ENCODE data around the gene CIAO1.

CIAO1 gene

GRCh38 chr2:96258166-96259022, 7.6 kb upstream of the CIAO1 start:
- no peak overlapping the region for H3K4me3 ChIP-seq (ENCODE audit: low read length)
- DNase-seq (ENCODE audit: low read depth), result no peak
- no peak for TF ChIP-seq CTCF (IDR thresholded peaks at IDR 0.05; ENCODE audit: insufficient read depth, low read depth, low read length, missing control alignments)

GRCh38 chr2:96259497-96259921, 6.5 kb upstream of the CIAO1 start:
- DNase-seq (ENCODE audit: low read depth), result no peak
- no peak overlapping the region for H3K4me3 ChIP-seq (ENCODE audit: low read length)
- TF ChIP-seq CTCF (IDR thresholded peaks at IDR 0.05; ENCODE audit: insufficient read depth, low read depth, low read length, missing control alignments), result no peak

GRCh38 chr2:96260387-96261260, 5.4 kb upstream of the CIAO1 start:
- DNase-seq (ENCODE audit: low read depth), result peak; percentile 87
- no peak overlapping the region for H3K4me3 ChIP-seq (ENCODE audit: low read length)
- peak; percentile 17 for TF ChIP-seq CTCF (IDR thresholded peaks at IDR 0.05; ENCODE audit: insufficient read depth, low read depth, low read length, missing control alignments)

- H3K4me3 ChIP-seq (ENCODE audit: low read length), result no peak overlapping the region
- DNase-seq (ENCODE audit: low read depth), result no peak
- no peak for TF ChIP-seq CTCF (IDR thresholded peaks at IDR 0.05; ENCODE audit: insufficient read depth, low read depth, low read length, missing control alignments)
Observed at GRCh38 chr2:96261328-96262003, 4.6 kb upstream of the CIAO1 start.

GRCh38 chr2:96262306-96262705, 3.7 kb upstream of the CIAO1 start:
- DNase-seq (ENCODE audit: low read depth), result no peak
- H3K4me3 ChIP-seq (ENCODE audit: low read length), result no peak overlapping the region
- TF ChIP-seq CTCF (IDR thresholded peaks at IDR 0.05; ENCODE audit: insufficient read depth, low read depth, low read length, missing control alignments), result no peak

- H3K4me3 ChIP-seq (ENCODE audit: low read length), result peak overlapping the region; percentile 90
- no peak for TF ChIP-seq CTCF (IDR thresholded peaks at IDR 0.05; ENCODE audit: insufficient read depth, low read depth, low read length, missing control alignments)
- no peak for DNase-seq (ENCODE audit: low read depth)
Observed at GRCh38 chr2:96264086-96264485, 1.9 kb upstream of the CIAO1 start.

Data from epithelial cell of esophagus (primary cell).